HEK293 (cell line): ENCODE data around the gene CDC42EP3.

Experiments used
- CTCF ChIA-PET: fragments of 350-600 bp; formaldehyde crosslinking; extraction: SDS; loops from one replicate; lab custom pipeline; 2021; ENCODE audit warnings: antibody characterized with exemption; lab: Yijun Ruan, JAX
- POLR2A ChIA-PET: fragments of 300-600 bp; formaldehyde crosslinking; extraction: SDS; loops from one replicate; lab custom pipeline; 2020; ENCODE audit warnings: antibody characterized with exemption, inconsistent platforms; lab: Yijun Ruan, JAX
- H3K27ac ChIP-seq: fragments of 200-500 bp; sonication (Bioruptor generic); 2 replicates; pipeline ENCODE4 v1.5.1; 2014; ENCODE audit warnings: low read depth, low read length, control low read depth, inconsistent platforms; ENCODE audit errors: extremely low read depth
- H3K36me3 ChIP-seq, 2 experiments: fragments of 200-500 bp in 1 of 2; sonication (Bioruptor generic) in 1 of 2; 1 replicate in 1 of 2; 2 replicates in 1 of 2; pipeline ENCODE4 v1.5.1; 2014 to 2017; ENCODE audit warnings: inconsistent platforms in 2 of 2, low read length in 2 of 2; ENCODE audit not compliant: control insufficient read depth in 2 of 2, insufficient read depth in 1 of 2
- H3K4me1 ChIP-seq: fragments of 200-500 bp; sonication (Bioruptor generic); 2 replicates; pipeline ENCODE4 v1.5.1; 2014; ENCODE audit warnings: mild to moderate bottlenecking, low read length, inconsistent platforms; ENCODE audit not compliant: control insufficient read depth, insufficient read depth
- H3K4me3 ChIP-seq: 2 replicates; pipeline ENCODE4 v1.5.1; 2011; ENCODE audit warnings: low read depth, mild to moderate bottlenecking, control low read depth, low read length, moderate library complexity
- H3K9me3 ChIP-seq: fragments of 200-500 bp; sonication (Bioruptor generic); 2 replicates; pipeline ENCODE4 v1.5.1; 2014; ENCODE audit warnings: low read depth, low read length, inconsistent platforms; ENCODE audit not compliant: control insufficient read depth, insufficient read depth
- INSM2 ChIP-seq: fragments of 450-650 bp; formaldehyde crosslinking; IDR thresholded peaks from 2 replicates; pipeline ENCODE4 v1.5.1; 2016; ENCODE audit warnings: missing biosample characterization, missing genetic modification characterization
- OSR2 ChIP-seq: fragments of 450-650 bp; formaldehyde crosslinking; IDR thresholded peaks from 2 replicates; pipeline ENCODE4 v1.5.1; 2016; ENCODE audit warnings: missing biosample characterization, missing genetic modification characterization
- PRDM1 ChIP-seq: fragments of 450-650 bp; formaldehyde crosslinking; IDR thresholded peaks from 2 replicates; pipeline ENCODE4; 2016; ENCODE audit warnings: missing biosample characterization, missing genetic modification characterization
- REPIN1 ChIP-seq: fragments of 450-650 bp; formaldehyde crosslinking; IDR thresholded peaks from 2 replicates; pipeline ENCODE4 v1.5.1; 2017; ENCODE audit warnings: missing biosample characterization, missing genetic modification characterization, low read depth
- SCRT1 ChIP-seq: fragments of 450-650 bp; formaldehyde crosslinking; IDR thresholded peaks from 2 replicates; pipeline ENCODE4 v1.5.1; 2016; ENCODE audit warnings: missing biosample characterization, missing genetic modification characterization, borderline replicate concordance
- SP7 ChIP-seq: fragments of 450-650 bp; formaldehyde crosslinking; IDR thresholded peaks from 2 replicates; pipeline ENCODE4 v1.5.1; 2016; ENCODE audit warnings: missing biosample characterization, missing genetic modification characterization
- ZIC2 ChIP-seq: fragments of 450-650 bp; formaldehyde crosslinking; IDR thresholded peaks from 2 replicates; pipeline ENCODE4 v1.5.1; 2016; ENCODE audit warnings: missing biosample characterization, missing genetic modification characterization
- ZNF140 ChIP-seq: fragments of 450-650 bp; formaldehyde crosslinking; IDR thresholded peaks from 2 replicates; pipeline ENCODE4 v1.5.1; 2016; ENCODE audit warnings: missing biosample characterization, missing genetic modification characterization
- ZNF24 ChIP-seq: fragments of 450-650 bp; formaldehyde crosslinking; IDR thresholded peaks from 2 replicates; pipeline ENCODE4 v1.5.1; 2016; ENCODE audit warnings: missing biosample characterization, missing genetic modification characterization
- ZNF558 ChIP-seq: fragments of 450-650 bp; formaldehyde crosslinking; IDR thresholded peaks from 2 replicates; pipeline ENCODE4 v1.5.1; 2016; ENCODE audit warnings: missing biosample characterization, missing genetic modification characterization
- ZNF571 ChIP-seq: fragments of 450-650 bp; formaldehyde crosslinking; IDR thresholded peaks from 2 replicates; pipeline ENCODE4 v1.5.0; 2017; ENCODE audit warnings: missing biosample characterization, missing genetic modification characterization
- ZNF623 ChIP-seq: fragments of 450-650 bp; formaldehyde crosslinking; IDR thresholded peaks from 2 replicates; pipeline ENCODE4 v1.5.1; 2016; ENCODE audit warnings: missing biosample characterization, missing genetic modification characterization
- ZNF629 ChIP-seq: fragments of 450-650 bp; formaldehyde crosslinking; IDR thresholded peaks from 2 replicates; pipeline ENCODE4 v1.5.1; 2017; ENCODE audit warnings: missing biosample characterization, missing genetic modification characterization
- ZNF658 ChIP-seq: fragments of 450-650 bp; formaldehyde crosslinking; IDR thresholded peaks from 2 replicates; pipeline ENCODE4; 2016; ENCODE audit warnings: missing biosample characterization, missing genetic modification characterization
- ZNF76 ChIP-seq: fragments of 450-650 bp; formaldehyde crosslinking; IDR thresholded peaks from 2 replicates; pipeline ENCODE4; 2016; ENCODE audit warnings: low read depth, missing biosample characterization, missing genetic modification characterization, borderline replicate concordance
- ZNF768 ChIP-seq: fragments of 450-650 bp; formaldehyde crosslinking; IDR thresholded peaks from 2 replicates; pipeline ENCODE4 v1.5.1; 2018; ENCODE audit warnings: missing biosample characterization, mild to moderate bottlenecking, missing genetic modification characterization
- ZNF837 ChIP-seq: fragments of 450-650 bp; formaldehyde crosslinking; IDR thresholded peaks from 2 replicates; pipeline ENCODE4 v1.5.1; 2016; ENCODE audit warnings: missing biosample characterization, missing genetic modification characterization
- ZSCAN16 ChIP-seq: fragments of 450-650 bp; formaldehyde crosslinking; IDR thresholded peaks from 2 replicates; pipeline ENCODE4 v1.5.1; 2016; ENCODE audit warnings: missing biosample characterization, missing genetic modification characterization
- ZSCAN23 ChIP-seq: fragments of 450-650 bp; formaldehyde crosslinking; IDR thresholded peaks from 2 replicates; pipeline ENCODE4 v1.5.1; 2016; ENCODE audit warnings: missing biosample characterization, missing genetic modification characterization
- ZSCAN4 ChIP-seq: fragments of 450-650 bp; formaldehyde crosslinking; IDR thresholded peaks from 2 replicates; pipeline ENCODE4 v1.5.1; 2017; ENCODE audit warnings: missing biosample characterization, missing genetic modification characterization
- TF ChIP-seq, protein P1 (sequence below): sonication (generic); formaldehyde crosslinking; IDR thresholded peaks from 2 replicates; pipeline ENCODE4 v1.8.1; 2022; ENCODE audit warnings: mild to moderate bottlenecking, moderate library complexity, missing genetic modification reagents
- TF ChIP-seq, protein P2 (sequence below): fragments of 450-650 bp; formaldehyde crosslinking; IDR thresholded peaks from 2 replicates; pipeline ENCODE4 v1.5.1; 2016; ENCODE audit warnings: missing biosample characterization, missing genetic modification characterization
- TF ChIP-seq, protein P3 (sequence below): fragments of 450-650 bp; formaldehyde crosslinking; IDR thresholded peaks from 2 replicates; pipeline ENCODE4 v1.5.0; 2017; ENCODE audit warnings: missing biosample characterization, missing genetic modification characterization, borderline replicate concordance
- TF ChIP-seq, protein P4 (sequence below): fragments of 450-650 bp; formaldehyde crosslinking; IDR thresholded peaks from 2 replicates; pipeline ENCODE4 v1.5.1; 2017; ENCODE audit warnings: missing biosample characterization, missing genetic modification characterization

The CDC42EP3 gene

DNA sequence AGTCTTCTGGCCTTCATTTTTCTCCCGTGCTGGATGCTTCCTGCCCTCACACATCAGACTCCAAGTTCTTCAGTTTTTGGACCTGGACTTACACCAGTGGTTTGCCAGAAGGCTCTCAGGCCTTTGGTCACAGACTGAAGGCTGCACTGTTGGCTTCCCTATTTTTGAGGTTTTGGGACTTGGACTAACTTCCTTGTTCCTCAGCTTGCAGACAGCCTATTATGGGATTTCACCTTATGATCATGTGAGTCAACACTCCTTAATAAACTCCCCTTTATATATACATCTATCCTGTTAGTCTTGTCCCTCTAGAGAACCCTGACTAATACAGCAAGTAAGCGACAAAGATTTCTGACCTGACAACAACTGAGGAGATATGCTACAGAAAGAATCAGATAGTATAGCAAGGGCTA is 7.2 kb downstream of the CDC42EP3 start (continued):
- no peak for TF ChIP-seq ZNF658 (tag by site-specific recombination)
- TF ChIP-seq, protein P1, sequence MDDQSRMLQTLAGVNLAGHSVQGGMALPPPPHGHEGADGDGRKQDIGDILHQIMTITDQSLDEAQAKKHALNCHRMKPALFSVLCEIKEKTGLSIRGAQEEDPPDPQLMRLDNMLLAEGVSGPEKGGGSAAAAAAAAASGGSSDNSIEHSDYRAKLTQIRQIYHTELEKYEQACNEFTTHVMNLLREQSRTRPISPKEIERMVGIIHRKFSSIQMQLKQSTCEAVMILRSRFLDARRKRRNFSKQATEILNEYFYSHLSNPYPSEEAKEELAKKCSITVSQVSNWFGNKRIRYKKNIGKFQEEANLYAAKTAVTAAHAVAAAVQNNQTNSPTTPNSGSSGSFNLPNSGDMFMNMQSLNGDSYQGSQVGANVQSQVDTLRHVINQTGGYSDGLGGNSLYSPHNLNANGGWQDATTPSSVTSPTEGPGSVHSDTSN, result no peak
- TF ChIP-seq ZNF768 (tag by site-specific recombination), result no peak

DNA sequence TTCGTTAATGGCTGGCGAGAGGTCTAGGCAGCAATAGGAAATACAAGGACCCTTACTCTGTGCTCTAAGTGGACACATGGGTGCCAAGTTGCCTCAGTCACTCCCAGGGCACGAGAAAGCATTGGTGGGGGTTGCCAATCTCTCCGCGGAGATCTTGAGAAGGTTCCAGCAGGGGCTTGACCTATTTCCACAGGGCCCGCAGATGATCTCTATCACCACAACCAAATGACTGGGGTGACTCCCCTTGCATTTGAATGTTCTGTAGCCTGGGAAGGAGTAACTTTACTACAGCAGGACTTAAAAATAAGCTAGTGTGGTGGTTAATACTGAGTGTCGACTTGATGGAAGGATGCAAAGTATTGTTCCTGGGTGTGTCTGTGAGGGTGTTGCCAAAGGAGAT is 8.1 kb downstream of the CDC42EP3 start:
- no peak overlapping the region for H3K4me3 ChIP-seq
- H3K4me1 ChIP-seq, result peaks cover 15% of the 10 kb centered on the region
- ChIA-PET POLR2A (no interaction called here), CTCF (no interaction called here)
- no peak overlapping the region for H3K27ac ChIP-seq
- no peak for TF ChIP-seq INSM2 (tag by site-specific recombination)
- no peak for TF ChIP-seq ZIC2 (tag by site-specific recombination)
- TF ChIP-seq ZNF140 (tag by site-specific recombination), result no peak
- TF ChIP-seq ZNF24, result no peak
- TF ChIP-seq, protein P2, sequence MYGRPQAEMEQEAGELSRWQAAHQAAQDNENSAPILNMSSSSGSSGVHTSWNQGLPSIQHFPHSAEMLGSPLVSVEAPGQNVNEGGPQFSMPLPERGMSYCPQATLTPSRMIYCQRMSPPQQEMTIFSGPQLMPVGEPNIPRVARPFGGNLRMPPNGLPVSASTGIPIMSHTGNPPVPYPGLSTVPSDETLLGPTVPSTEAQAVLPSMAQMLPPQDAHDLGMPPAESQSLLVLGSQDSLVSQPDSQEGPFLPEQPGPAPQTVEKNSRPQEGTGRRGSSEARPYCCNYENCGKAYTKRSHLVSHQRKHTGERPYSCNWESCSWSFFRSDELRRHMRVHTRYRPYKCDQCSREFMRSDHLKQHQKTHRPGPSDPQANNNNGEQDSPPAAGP (tag by site-specific recombination), result no peak
- TF ChIP-seq ZNF558 (tag by site-specific recombination), result no peak
- no peak for TF ChIP-seq ZSCAN16 (tag by site-specific recombination)
- no peak for TF ChIP-seq ZNF837 (tag by site-specific recombination)
- peaks cover 0 to 7% of the 10 kb centered on the region in 2 experiments; a peak in 1 of 3 replicates for H3K36me3 ChIP-seq
- H3K9me3 ChIP-seq, result no peaks in the 10 kb centered on the region

GRCh38 chr2:37659723-37660122 is 11.7 kb downstream of the CDC42EP3 start:
- no peaks in the 10 kb centered on the region for H3K36me3 ChIP-seq
- H3K27ac ChIP-seq, result no peak overlapping the region
- POLR2A ChIA-PET, result no interaction called here

GRCh38 chr2:37658682-37659081 is 12.8 kb downstream of the CDC42EP3 start:
- Histone ChIP-seq H3K27ac (no peak overlapping the region), H3K9me3 (no peaks in the 10 kb centered on the region), H3K4me3 (no peak overlapping the region), H3K36me3 (no peaks in the 10 kb centered on the region), H3K4me1 (peaks cover 30% of the 10 kb centered on the region)
- ChIA-PET CTCF (interaction anchor here (1.0 to 2.8 kb wide), 2 partner anchors 174 to 263 kb away, joined by 3 to 12 read pairs; no protein-coding TSS in a partner anchor), POLR2A (no interaction called here)
- no peak for TF ChIP-seq ZSCAN23 (tag by site-specific recombination)
- no peak for TF ChIP-seq ZNF629 (tag by site-specific recombination)
- no peak for TF ChIP-seq SP7 (tag by site-specific recombination)
- no peak for TF ChIP-seq OSR2 (tag by site-specific recombination)
- TF ChIP-seq, protein P3, sequence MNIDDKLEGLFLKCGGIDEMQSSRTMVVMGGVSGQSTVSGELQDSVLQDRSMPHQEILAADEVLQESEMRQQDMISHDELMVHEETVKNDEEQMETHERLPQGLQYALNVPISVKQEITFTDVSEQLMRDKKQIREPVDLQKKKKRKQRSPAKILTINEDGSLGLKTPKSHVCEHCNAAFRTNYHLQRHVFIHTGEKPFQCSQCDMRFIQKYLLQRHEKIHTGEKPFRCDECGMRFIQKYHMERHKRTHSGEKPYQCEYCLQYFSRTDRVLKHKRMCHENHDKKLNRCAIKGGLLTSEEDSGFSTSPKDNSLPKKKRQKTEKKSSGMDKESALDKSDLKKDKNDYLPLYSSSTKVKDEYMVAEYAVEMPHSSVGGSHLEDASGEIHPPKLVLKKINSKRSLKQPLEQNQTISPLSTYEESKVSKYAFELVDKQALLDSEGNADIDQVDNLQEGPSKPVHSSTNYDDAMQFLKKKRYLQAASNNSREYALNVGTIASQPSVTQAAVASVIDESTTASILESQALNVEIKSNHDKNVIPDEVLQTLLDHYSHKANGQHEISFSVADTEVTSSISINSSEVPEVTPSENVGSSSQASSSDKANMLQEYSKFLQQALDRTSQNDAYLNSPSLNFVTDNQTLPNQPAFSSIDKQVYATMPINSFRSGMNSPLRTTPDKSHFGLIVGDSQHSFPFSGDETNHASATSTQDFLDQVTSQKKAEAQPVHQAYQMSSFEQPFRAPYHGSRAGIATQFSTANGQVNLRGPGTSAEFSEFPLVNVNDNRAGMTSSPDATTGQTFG (tag by site-specific recombination), result no peak
- no peak for TF ChIP-seq ZNF76 (tag by site-specific recombination)
- no peak for TF ChIP-seq SCRT1 (tag by site-specific recombination)
- no peak for TF ChIP-seq ZSCAN4 (tag by site-specific recombination)
- TF ChIP-seq ZNF623, result no peak
- no peak for TF ChIP-seq ZNF571

More at GRCh38 chr2:37659723-37660122, 11.7 kb downstream of the CDC42EP3 start:
- H3K4me3 ChIP-seq, result no peak overlapping the region
- H3K9me3 ChIP-seq, result no peaks in the 10 kb centered on the region
- CTCF ChIA-PET, result interaction anchor here (0.6 kb wide), 1 partner anchor 10 kb away, joined by 4 read pairs; no protein-coding TSS in a partner anchor
- TF ChIP-seq REPIN1 (tag by site-specific recombination) (no peak), PRDM1 (tag by site-specific recombination) (no peak)
- TF ChIP-seq, protein P4, sequence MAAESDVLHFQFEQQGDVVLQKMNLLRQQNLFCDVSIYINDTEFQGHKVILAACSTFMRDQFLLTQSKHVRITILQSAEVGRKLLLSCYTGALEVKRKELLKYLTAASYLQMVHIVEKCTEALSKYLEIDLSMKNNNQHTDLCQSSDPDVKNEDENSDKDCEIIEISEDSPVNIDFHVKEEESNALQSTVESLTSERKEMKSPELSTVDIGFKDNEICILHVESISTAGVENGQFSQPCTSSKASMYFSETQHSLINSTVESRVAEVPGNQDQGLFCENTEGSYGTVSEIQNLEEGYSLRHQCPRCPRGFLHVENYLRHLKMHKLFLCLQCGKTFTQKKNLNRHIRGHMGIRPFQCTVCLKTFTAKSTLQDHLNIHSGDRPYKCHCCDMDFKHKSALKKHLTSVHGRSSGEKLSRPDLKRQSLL (tag by site-specific recombination), result no peak
- peaks cover 29% of the 10 kb centered on the region for H3K4me1 ChIP-seq
